GM18519 (cell line): Measurements from ENCODE around the gene ITGA11.

Experiments used
- ATAC-seq: cut with Tn5 transposase; IDR thresholded peaks from one replicate; pipeline ENCODE4 v1.9.1; 2021; ENCODE audit warnings: mild to moderate bottlenecking, moderate library complexity; ENCODE audit not compliant: unreplicated experiment, low FRiP score

The ITGA11 gene

GRCh38 chr15:68413363-68414205, 18.4 kb downstream of the ITGA11 start:
- ATAC-seq, result no peak

DNA sequence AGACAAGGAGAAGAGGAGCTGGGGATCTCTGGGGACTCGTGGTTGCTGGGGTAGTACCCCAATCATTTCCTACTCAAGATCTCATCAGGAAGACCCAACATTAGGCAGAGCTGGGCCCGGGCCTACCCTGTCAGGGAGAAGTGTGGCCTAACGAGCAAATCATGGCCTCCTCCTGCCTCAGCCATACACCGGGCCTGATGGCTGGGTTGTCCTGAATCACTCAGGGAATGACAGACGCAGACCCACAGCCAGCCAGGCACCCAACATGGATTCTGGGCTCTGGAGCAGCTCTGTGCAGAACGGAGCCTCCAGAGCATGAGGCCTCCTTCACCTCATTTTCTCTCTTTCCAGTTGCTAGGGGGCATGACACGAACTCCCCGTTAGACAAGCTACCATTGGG, 19.7 kb downstream of the ITGA11 start:
- no peak for ATAC-seq

GRCh38 chr15:68411735-68412134, 20.2 kb downstream of the ITGA11 start:
- no peak for ATAC-seq

GRCh38 chr15:68411343-68411675, 20.7 kb downstream of the ITGA11 start:
- ATAC-seq, result no peak

DNA sequence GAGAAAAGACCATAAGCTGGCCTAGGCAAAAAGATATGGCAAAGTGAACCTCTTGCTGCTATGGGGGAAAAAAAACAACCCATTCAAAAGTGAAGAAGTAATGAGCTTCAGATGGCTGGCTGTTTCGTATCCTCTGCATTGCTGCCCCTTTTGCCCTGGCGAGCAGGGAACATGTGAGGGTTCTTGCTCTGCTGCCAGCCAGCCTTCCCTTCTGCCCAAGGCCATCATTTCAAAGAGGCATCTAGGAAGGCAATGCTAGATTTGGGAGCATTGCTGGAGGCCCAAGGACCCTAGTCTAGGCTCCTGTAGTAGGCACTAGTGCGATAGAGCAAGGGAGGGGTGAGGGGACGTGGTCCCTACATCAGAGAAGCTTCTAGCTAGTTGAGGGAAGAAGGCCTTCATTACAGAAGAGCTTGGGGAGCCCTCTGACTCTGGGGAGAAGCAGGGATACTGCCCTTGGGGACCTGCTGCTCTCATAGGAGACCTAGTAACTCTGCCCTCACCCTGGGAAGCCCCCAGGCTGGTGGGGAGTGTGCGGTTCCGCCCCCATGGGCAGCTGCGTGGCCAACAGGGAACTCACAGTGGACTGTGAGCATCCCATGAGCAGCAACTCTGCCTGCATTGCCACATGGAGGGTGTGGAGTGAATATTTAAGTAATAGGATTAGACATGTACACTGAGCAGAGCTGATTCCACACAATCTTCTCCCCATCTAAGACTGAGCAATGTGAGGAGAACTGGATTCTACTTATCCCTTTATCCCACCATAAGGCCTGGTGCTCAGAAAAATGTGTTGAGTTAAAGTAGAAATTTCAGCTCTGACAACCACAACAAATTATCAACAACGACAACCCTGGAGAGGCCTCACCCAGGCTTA, 21.3 kb downstream of the ITGA11 start:
- no peak for ATAC-seq

- ATAC-seq, result no peak
Observed at GRCh38 chr15:68409736-68410370, 22.1 kb downstream of the ITGA11 start.

- ATAC-seq, result no peak
Observed at GRCh38 chr15:68408971-68409370, 23.0 kb downstream of the ITGA11 start.

GRCh38 chr15:68407886-68408881, 23.8 kb downstream of the ITGA11 start:
- no peak for ATAC-seq

DNA sequence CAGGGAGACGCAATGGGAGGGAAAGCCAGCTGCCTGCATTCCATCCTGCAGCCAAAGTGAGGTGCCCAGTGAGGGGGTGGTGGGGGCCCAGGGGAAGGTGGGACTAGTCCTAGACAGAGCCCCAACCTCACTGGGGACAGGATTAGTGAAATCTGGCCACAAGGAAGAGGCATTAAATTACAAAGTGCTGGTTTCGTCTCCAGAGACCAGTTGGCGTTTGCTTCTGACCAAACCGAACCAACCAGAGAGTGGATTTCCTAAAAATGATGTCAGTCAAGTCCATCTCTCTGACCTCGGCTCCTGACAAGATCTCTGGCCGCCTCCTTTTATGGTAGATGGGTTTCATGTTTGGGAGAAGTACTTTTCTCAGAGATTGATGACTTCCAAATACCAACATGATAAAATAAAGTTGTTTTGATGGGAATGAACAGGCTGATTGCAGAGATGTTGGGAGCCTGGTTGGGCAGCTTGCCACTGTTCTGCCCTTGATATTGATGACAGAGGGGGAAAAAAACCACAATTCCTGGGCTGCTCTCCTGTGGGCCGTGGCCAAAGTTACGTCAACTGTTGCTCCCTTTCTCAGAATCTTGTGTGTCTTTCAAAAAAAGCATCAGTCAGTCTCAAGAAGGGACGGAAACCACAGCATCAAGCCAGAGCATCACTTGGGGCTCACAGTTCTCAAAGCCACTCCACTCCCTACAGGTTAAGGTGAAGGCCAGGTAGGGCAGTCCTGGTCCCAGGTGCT, 24.6 kb downstream of the ITGA11 start:
- no peak for ATAC-seq

DNA sequence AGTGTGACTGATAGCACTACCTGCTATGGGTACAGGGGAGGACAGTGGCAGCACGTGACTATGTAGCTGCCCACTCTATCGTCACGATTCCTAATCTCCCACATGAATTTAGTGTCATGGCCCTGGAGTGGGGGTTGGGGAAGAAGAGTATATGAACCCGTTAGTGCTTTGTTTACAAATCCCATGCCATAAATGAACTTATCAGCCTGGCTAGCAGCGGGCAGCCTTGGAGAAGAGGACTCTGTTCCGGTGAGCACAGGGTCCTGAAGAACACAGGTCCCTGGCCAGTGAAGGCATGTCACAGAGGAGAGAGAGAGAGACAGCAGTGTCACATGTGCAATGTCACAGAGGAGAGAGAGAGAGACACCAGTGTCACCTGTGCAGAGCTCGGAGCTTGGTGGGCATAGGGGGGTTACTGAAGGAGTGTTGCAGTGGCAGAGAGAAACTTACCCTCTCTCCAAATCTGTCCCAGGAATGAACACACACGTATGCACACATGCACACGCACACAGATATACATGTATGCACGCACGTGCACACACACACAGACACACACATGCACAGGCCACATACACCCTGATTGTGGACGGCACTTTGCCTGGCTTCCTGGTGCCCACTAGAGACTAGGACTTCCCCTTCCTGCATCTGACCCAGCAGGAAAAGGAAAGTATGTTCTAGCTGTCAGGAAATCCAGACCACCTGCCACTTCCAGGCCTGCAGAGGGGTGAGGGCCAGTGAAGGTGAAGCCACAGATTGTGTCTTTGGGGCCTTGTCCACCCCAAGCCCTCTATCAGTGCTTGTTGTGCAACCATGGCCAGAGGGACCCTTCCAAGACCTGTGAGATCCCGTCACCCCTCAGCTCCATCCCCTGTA, 26.3 kb downstream of the ITGA11 start:
- no peak for ATAC-seq

GRCh38 chr15:68404056-68404798, 27.7 kb downstream of the ITGA11 start:
- no peak for ATAC-seq

- no peak for ATAC-seq
Observed at GRCh38 chr15:68403161-68403941, 28.6 kb downstream of the ITGA11 start.

DNA sequence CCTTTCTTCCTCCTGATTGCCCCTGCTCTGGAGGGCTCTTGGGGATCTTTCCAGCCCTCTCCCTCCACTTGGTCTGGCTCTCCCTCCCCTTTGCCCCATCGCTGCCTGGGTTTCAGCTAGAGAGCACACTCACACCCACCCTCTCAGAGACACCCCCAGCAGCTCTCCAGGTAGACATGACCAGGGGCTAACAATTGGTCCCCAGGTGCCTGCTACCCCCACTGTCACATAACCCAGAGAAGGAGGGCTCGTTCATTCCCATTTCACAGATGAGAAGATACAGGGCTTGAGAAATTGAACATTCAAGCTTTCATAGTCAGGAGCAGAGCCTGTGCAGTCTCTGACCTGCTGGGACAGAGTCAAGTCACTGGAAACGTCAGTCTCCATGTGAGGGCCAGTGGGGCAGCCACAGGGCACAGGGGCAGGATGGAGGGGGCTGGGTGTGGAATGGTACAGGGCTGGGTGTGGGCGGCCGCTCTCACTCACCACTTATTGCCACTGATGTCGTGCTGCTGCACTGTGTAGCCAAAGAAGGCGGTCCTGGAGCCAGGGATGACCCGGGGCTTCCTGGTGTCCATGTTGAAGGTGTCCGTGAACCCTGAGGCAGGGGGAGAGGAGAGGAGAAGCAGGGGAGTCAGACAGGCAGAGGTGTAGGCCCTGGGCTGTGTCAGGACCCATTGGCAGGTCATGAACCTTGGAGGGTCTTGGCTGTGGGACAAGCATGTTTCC, 29.4 kb downstream of the ITGA11 start:
- ATAC-seq, result no peak

GRCh38 chr15:68401496-68402431, 30.2 kb downstream of the ITGA11 start:
- no peak for ATAC-seq

- no peak for ATAC-seq
Observed at GRCh38 chr15:68400066-68400456, 31.9 kb downstream of the ITGA11 start.
